ENCODE measurements around the gene NSL1. TPM values are rescaled to one million over a fixed set of nuclear protein-coding genes. Genes with fewer than 3 reads are reported as not detected.

Gene NSL1
- total RNA-seq, 1 donor from 2014 or later = 60.3 TPM

- FAIRE-seq = no peak
- DNase-seq (ENCODE audit: low spot score in 2 of 2) = no peak
These were observed 101.6 kb downstream of the NSL1 start for GRCh38 chr1:212689758-212690529.

GRCh38 chr1:212689196-212689725, 102.3 kb downstream of the NSL1 start:
- FAIRE-seq (no peak), DNase-seq (ENCODE audit: low spot score in 2 of 2) (no peak)

- DNase-seq (ENCODE audit: low spot score in 2 of 2) = no peak
- no peak for FAIRE-seq
These were observed 103.1 kb downstream of the NSL1 start for GRCh38 chr1:212688341-212689047.

GRCh38 chr1:212687811-212688210, 103.8 kb downstream of the NSL1 start:
- DNase-seq (ENCODE audit: low spot score in 2 of 2) (no peak), FAIRE-seq (no peak)

- DNase-seq (ENCODE audit: low spot score in 2 of 2) = no peak
- FAIRE-seq = no peak
These were observed 105.0 kb downstream of the NSL1 start for GRCh38 chr1:212686591-212686990.

- no peak for DNase-seq (ENCODE audit: low spot score in 2 of 2)
- FAIRE-seq = no peak
These were observed 105.5 kb downstream of the NSL1 start for GRCh38 chr1:212686069-212686468.

- no peak for DNase-seq (ENCODE audit: low spot score in 2 of 2)
These were observed 106.1 kb downstream of the NSL1 start for GRCh38 chr1:212685429-212685828.

GRCh38 chr1:212684521-212685090, 107.0 kb downstream of the NSL1 start:
- no peak for FAIRE-seq
- DNase-seq (ENCODE audit: low spot score in 2 of 2) = no peak

More at GRCh38 chr1:212685429-212685828, 106.1 kb downstream of the NSL1 start:
- no peak for FAIRE-seq

- FAIRE-seq = no peak
These were observed 107.5 kb downstream of the NSL1 start for GRCh38 chr1:212684076-212684475.

GRCh38 chr1:212683357-212683722, 108.2 kb downstream of the NSL1 start:
- FAIRE-seq (no peak), DNase-seq (ENCODE audit: low spot score in 2 of 2) (no peak)

More at GRCh38 chr1:212684076-212684475, 107.5 kb downstream of the NSL1 start:
- DNase-seq (ENCODE audit: low spot score in 2 of 2) = no peak

GRCh38 chr1:212680680-212681389, 110.7 kb downstream of the NSL1 start:
- FAIRE-seq = no peak

GRCh38 chr1:212678456-212679410, 112.8 kb downstream of the NSL1 start:
- FAIRE-seq = no peak
- no peak for DNase-seq (ENCODE audit: low spot score in 2 of 2)

More at GRCh38 chr1:212680680-212681389, 110.7 kb downstream of the NSL1 start:
- no peak for DNase-seq (ENCODE audit: low spot score in 2 of 2)

GRCh38 chr1:212677573-212677972, 114.0 kb downstream of the NSL1 start:
- no peak for DNase-seq (ENCODE audit: low spot score in 2 of 2)
- FAIRE-seq = no peak

GRCh38 chr1:212677136-212677535, 114.4 kb downstream of the NSL1 start:
- DNase-seq (ENCODE audit: low spot score in 2 of 2) (no peak), FAIRE-seq (no peak)

Other genes with a start within 250 kb of the NSL1 start
- gene ATF3, start 183.0 kb downstream of the NSL1 start, total RNA-seq = 1.6 TPM
- 5.7 TPM for gene BATF3, start 91.9 kb downstream of the NSL1 start, total RNA-seq
- gene TATDN3, start 117 bp upstream of the NSL1 start, total RNA-seq = 33.8 TPM
- 2.0 TPM for gene SPATA45, start 55.9 kb upstream of the NSL1 start, total RNA-seq
- 42.8 TPM for gene FLVCR1, start 66.5 kb upstream of the NSL1 start, total RNA-seq
- gene VASH2, start 158.8 kb upstream of the NSL1 start, total RNA-seq = 28.1 TPM
- gene ANGEL2, start 224.1 kb upstream of the NSL1 start, total RNA-seq = 79.1 TPM

All from frontal cortex (tissue), 4 donors.